Esophagus (tissue), 2 donors: ENCODE measurements around the gene DIPK1A. TPM values are rescaled to one million over a fixed set of nuclear protein-coding genes. Genes with fewer than 3 reads are reported as not detected.

Source experiments
- H3K27ac ChIP-seq, 2 donors: one replicate each; pipeline ENCODE4 v1.5.1; 2013; ENCODE audit warnings: low read depth in 2 of 2, mild to moderate bottlenecking in 2 of 2, inconsistent platforms in 1 of 2, low read length in 1 of 2, moderate library complexity in 1 of 2
- H3K27me3 ChIP-seq, 2 donors: one replicate each; pipeline ENCODE4 v1.6.1; 2013; ENCODE audit warnings: low read length in 2 of 2, control low read depth in 1 of 2, mild to moderate bottlenecking in 1 of 2; ENCODE audit not compliant: insufficient read depth in 2 of 2, control insufficient read depth in 1 of 2
- H3K36me3 ChIP-seq, 2 donors: one replicate each; pipeline ENCODE4 v1.6.1; 2013; ENCODE audit warnings: low read length in 1 of 2; ENCODE audit not compliant: control insufficient read depth in 2 of 2, insufficient read depth in 2 of 2
- H3K4me1 ChIP-seq, 2 donors: one replicate each; pipeline ENCODE4 v1.6.1; 2013; ENCODE audit warnings: low read length in 1 of 2; ENCODE audit not compliant: control insufficient read depth in 2 of 2, insufficient read depth in 2 of 2
- H3K4me3 ChIP-seq, 2 donors: one replicate each; pipeline ENCODE4 v1.5.1; 2013; ENCODE audit warnings: low read length in 2 of 2, mild to moderate bottlenecking in 2 of 2, low read depth in 1 of 2, moderate library complexity in 1 of 2
- H3K9me3 ChIP-seq, 2 donors: one replicate each; pipeline ENCODE4 v1.6.1; 2013; ENCODE audit warnings: mild to moderate bottlenecking in 2 of 2, low read depth in 1 of 2, low read length in 1 of 2, moderate library complexity in 1 of 2; ENCODE audit not compliant: control insufficient read depth in 2 of 2, insufficient read depth in 1 of 2
- WGBS, 2 donors: extraction: QIAGEN DNeasy Blood & Tissue Kit; methylation state at CpG; one replicate each; pipeline ENCODE4 v1.1.7; 2013; 5-methylcytosine and 5-hydroxymethylcytosine counted together
- polyA plus RNA-seq, 2 donors: library from polyadenylated mRNA; stranded (reverse); fragments of 200-250 nt; gene quantifications; one replicate each; pipeline ENCODE4 v1.2.3, GENCODE V29; 2013
- donor health status: healthy with polysubstance abuse.
- donor health status: Bipolar disorder and iron deficiency.

The DIPK1A gene
- polyA plus RNA-seq, 2 donors = 2.3 to 4.5 TPM

- peaks cover 0 to 2% of the 10 kb centered on the region in 2 donors for H3K4me1 ChIP-seq
These were observed 37.6 kb upstream of the DIPK1A start for GRCh38 chr1:92998821-92999220.

GRCh38 chr1:92995441-92996430, 34.5 kb upstream of the DIPK1A start:
- H3K4me1 ChIP-seq = peaks cover 0 to 2% of the 10 kb centered on the region in 2 donors
- H3K27ac ChIP-seq = no peak overlapping the region
- H3K36me3 ChIP-seq = no peaks in the 10 kb centered on the region
- H3K27me3 ChIP-seq = no peaks in the 10 kb centered on the region
- H3K9me3 ChIP-seq = no peaks in the 10 kb centered on the region
- no peak overlapping the region for H3K4me3 ChIP-seq
- WGBS, 2 donors = 61 to 81% methylated on average over 8 of the region's 8 CpGs

More at GRCh38 chr1:92998821-92999220, 37.6 kb upstream of the DIPK1A start:
- no peak overlapping the region for H3K4me3 ChIP-seq
- H3K27me3 ChIP-seq = no peaks in the 10 kb centered on the region
- no peak overlapping the region for H3K27ac ChIP-seq
- no peaks in the 10 kb centered on the region for H3K9me3 ChIP-seq
- 93 to 95% methylated on average over 5 of the region's 5 CpGs for WGBS, 2 donors
- H3K36me3 ChIP-seq = no peaks in the 10 kb centered on the region

- H3K36me3 ChIP-seq = no peaks in the 10 kb centered on the region
- no peak overlapping the region for H3K27ac ChIP-seq
- no peaks in the 10 kb centered on the region for H3K9me3 ChIP-seq
- H3K4me1 ChIP-seq = no peaks in the 10 kb centered on the region
- H3K4me3 ChIP-seq = no peak overlapping the region
- 57 to 58% methylated on average over 5 of the region's 5 CpGs for WGBS, 2 donors
- H3K27me3 ChIP-seq = no peaks in the 10 kb centered on the region
These were observed 32.9 kb upstream of the DIPK1A start for GRCh38 chr1:92994105-92994712.

GRCh38 chr1:92993581-92993980, 32.3 kb upstream of the DIPK1A start:
- no peaks in the 10 kb centered on the region for H3K9me3 ChIP-seq
- H3K4me1 ChIP-seq = no peaks in the 10 kb centered on the region
- WGBS, 2 donors = 96% methylated on average over 1 of the region's 1 CpG
- H3K27me3 ChIP-seq = no peaks in the 10 kb centered on the region
- H3K27ac ChIP-seq = no peak overlapping the region
- no peaks in the 10 kb centered on the region for H3K36me3 ChIP-seq
- H3K4me3 ChIP-seq = no peak overlapping the region

DNA sequence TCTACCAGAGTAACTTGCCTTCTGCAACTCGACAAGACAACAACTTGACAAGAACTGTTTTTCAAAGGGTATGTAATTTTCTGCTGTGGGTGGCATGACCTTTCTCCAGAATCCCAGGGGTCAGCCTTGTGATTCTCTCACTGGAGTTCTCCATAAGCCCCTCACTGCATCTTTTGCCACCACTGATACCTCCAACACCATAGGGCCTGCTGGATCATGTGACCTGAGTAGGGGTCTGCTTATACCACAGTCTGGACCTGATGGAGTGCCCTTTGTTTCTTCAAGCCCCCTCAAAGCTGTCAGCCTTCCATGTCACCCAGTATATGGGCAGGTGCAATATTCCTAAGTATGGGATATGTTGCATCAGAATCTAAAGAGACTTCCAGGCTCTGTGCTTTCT, 31.6 kb upstream of the DIPK1A start:
- Histone ChIP-seq H3K4me3 (no peak overlapping the region), H3K27me3 (no peaks in the 10 kb centered on the region), H3K27ac (no peak overlapping the region), H3K9me3 (no peaks in the 10 kb centered on the region), H3K36me3 (no peaks in the 10 kb centered on the region), H3K4me1 (no peaks in the 10 kb centered on the region)
- WGBS, 2 donors = 88 to 93% methylated on average over 1 of the region's 1 CpG

GRCh38 chr1:92992054-92992453, 30.8 kb upstream of the DIPK1A start:
- Histone ChIP-seq H3K9me3 (no peaks in the 10 kb centered on the region), H3K4me1 (no peaks in the 10 kb centered on the region), H3K27me3 (no peaks in the 10 kb centered on the region), H3K4me3 (no peak overlapping the region), H3K27ac (no peak overlapping the region), H3K36me3 (no peaks in the 10 kb centered on the region)

DNA sequence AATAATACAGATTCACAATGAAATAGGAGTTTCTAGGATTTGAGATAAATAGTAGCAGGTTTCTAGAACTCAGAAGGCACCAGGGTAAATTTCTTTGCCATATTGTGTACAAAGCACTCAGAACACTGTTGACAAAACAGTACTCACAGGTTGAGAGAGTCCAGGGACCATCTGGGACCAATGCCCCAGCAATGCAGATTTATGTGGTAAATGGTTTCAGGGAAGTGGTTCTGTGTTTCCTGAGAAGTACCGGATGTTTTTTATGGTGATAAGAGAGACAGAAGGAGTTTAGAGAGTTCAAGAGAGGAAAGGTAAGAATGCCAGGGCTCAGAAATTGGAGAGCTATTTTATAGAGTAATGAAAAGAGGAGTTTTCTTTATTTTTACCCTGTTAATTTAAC, 29.6 kb upstream of the DIPK1A start:
- H3K9me3 ChIP-seq = no peaks in the 10 kb centered on the region
- H3K4me3 ChIP-seq = no peak overlapping the region
- no peak overlapping the region for H3K27ac ChIP-seq
- WGBS, 2 donors = 66 to 71% methylated on average over 1 of the region's 1 CpG
- H3K27me3 ChIP-seq = no peaks in the 10 kb centered on the region
- H3K4me1 ChIP-seq = no peaks in the 10 kb centered on the region
- H3K36me3 ChIP-seq = no peaks in the 10 kb centered on the region

GRCh38 chr1:92989936-92990583, 28.8 kb upstream of the DIPK1A start:
- no peak overlapping the region for H3K4me3 ChIP-seq
- 74 to 78% methylated on average over 6 of the region's 6 CpGs for WGBS, 2 donors
- no peaks in the 10 kb centered on the region for H3K4me1 ChIP-seq
- no peaks in the 10 kb centered on the region for H3K27me3 ChIP-seq
- H3K36me3 ChIP-seq = no peaks in the 10 kb centered on the region
- no peak overlapping the region for H3K27ac ChIP-seq
- no peaks in the 10 kb centered on the region for H3K9me3 ChIP-seq

DNA sequence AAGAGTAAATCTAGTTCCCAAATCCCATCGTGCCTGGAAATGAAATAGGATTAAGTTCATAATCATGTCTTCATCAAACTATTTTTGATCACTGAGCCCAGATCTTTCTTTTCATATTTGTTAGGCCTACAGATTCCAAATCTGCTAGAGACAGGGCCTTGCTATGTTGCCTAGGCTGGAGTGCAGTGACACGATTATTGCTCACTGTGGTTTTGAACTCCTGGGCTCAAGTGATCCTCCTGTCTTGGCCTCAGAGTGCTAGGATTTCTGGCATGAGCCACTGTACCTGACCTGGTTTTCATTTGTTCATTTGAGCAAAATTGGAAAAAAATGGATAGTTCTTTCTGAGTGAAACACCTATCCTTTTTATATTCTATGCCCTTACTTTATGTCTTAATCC, 28.0 kb upstream of the DIPK1A start:
- 30 to 40% methylated on average over 2 of the region's 2 CpGs for WGBS, 2 donors
- H3K9me3 ChIP-seq = no peaks in the 10 kb centered on the region
- no peaks in the 10 kb centered on the region for H3K36me3 ChIP-seq

More for the DNA sequence above, 28.0 kb upstream of the DIPK1A start:
- H3K27ac ChIP-seq = no peak overlapping the region
- H3K4me3 ChIP-seq = no peak overlapping the region
- no peaks in the 10 kb centered on the region for H3K27me3 ChIP-seq
- H3K4me1 ChIP-seq = no peaks in the 10 kb centered on the region
